Neuron (in vitro differentiated cells): ENCODE measurements around the gene SEMA5B.

Experiments used
- H2AFZ ChIP-seq: one replicate; pipeline ENCODE4 v1.6.1; 2013; ENCODE audit warnings: low read depth, mild to moderate bottlenecking, inconsistent platforms, low read length, moderate library complexity
- H3K27me3 ChIP-seq: one replicate; pipeline ENCODE4 v1.6.1; 2013; ENCODE audit warnings: low read length; ENCODE audit not compliant: insufficient read depth
- H3K36me3 ChIP-seq: one replicate; pipeline ENCODE4 v1.6.1; 2013; ENCODE audit warnings: low read length; ENCODE audit not compliant: insufficient read depth
- H3K4me1 ChIP-seq: one replicate; pipeline ENCODE4 v1.6.1; 2013; ENCODE audit warnings: low read length; ENCODE audit not compliant: insufficient read depth
- H3K4me3 ChIP-seq: 2 replicates; pipeline ENCODE4 v1.5.1; 2013; ENCODE audit warnings: mild to moderate bottlenecking, low read length, moderate library complexity
- H3K9me3 ChIP-seq: one replicate; pipeline ENCODE4 v1.6.1; 2013; ENCODE audit warnings: low read length

SEMA5B gene

GRCh38 chr3:122946185-122946584, 81.4 kb downstream of the SEMA5B start:
- Histone ChIP-seq H3K9me3 (peaks cover 6% of the 10 kb centered on the region), H3K4me3 (no peak overlapping the region), H2AFZ (no peak overlapping the region), H3K4me1 (no peaks in the 10 kb centered on the region), H3K36me3 (peaks cover 88% of the 10 kb centered on the region), H3K27me3 (no peaks in the 10 kb centered on the region)

GRCh38 chr3:122945230-122945629, 82.3 kb downstream of the SEMA5B start:
- Histone ChIP-seq H3K9me3 (peaks cover 2% of the 10 kb centered on the region), H3K4me3 (no peak overlapping the region), H3K4me1 (no peaks in the 10 kb centered on the region), H3K27me3 (no peaks in the 10 kb centered on the region), H2AFZ (no peak overlapping the region), H3K36me3 (peaks cover 90% of the 10 kb centered on the region)

GRCh38 chr3:122944671-122945161, 82.8 kb downstream of the SEMA5B start:
- Histone ChIP-seq H2AFZ (no peak overlapping the region), H3K27me3 (no peaks in the 10 kb centered on the region), H3K9me3 (no peaks in the 10 kb centered on the region), H3K36me3 (peaks cover 90% of the 10 kb centered on the region), H3K4me1 (no peaks in the 10 kb centered on the region), H3K4me3 (no peak overlapping the region)

- H3K27me3 ChIP-seq: no peaks in the 10 kb centered on the region
- H3K4me1 ChIP-seq: no peaks in the 10 kb centered on the region
- H3K4me3 ChIP-seq: no peak overlapping the region
- H2AFZ ChIP-seq: no peak overlapping the region
- peaks cover 94% of the 10 kb centered on the region for H3K36me3 ChIP-seq
- no peaks in the 10 kb centered on the region for H3K9me3 ChIP-seq
Measured at GRCh38 chr3:122943828-122944190, 83.8 kb downstream of the SEMA5B start.

- H3K9me3 ChIP-seq: no peaks in the 10 kb centered on the region
- no peaks in the 10 kb centered on the region for H3K4me1 ChIP-seq
- H2AFZ ChIP-seq: no peak overlapping the region
- H3K27me3 ChIP-seq: no peaks in the 10 kb centered on the region
- no peak overlapping the region for H3K4me3 ChIP-seq
- peaks cover 94% of the 10 kb centered on the region for H3K36me3 ChIP-seq
Measured at GRCh38 chr3:122942937-122943827, 84.4 kb downstream of the SEMA5B start.

- Histone ChIP-seq H3K4me3 (no peak overlapping the region), H3K27me3 (no peaks in the 10 kb centered on the region), H3K9me3 (no peaks in the 10 kb centered on the region), H3K36me3 (peaks cover 95% of the 10 kb centered on the region), H3K4me1 (no peaks in the 10 kb centered on the region), H2AFZ (no peak overlapping the region)
Measured at GRCh38 chr3:122942239-122942638, 85.3 kb downstream of the SEMA5B start.

GRCh38 chr3:122941228-122942206, 86.0 kb downstream of the SEMA5B start:
- no peak overlapping the region for H2AFZ ChIP-seq
- peaks cover 95% of the 10 kb centered on the region for H3K36me3 ChIP-seq
- H3K4me3 ChIP-seq: no peak overlapping the region
- no peaks in the 10 kb centered on the region for H3K4me1 ChIP-seq
- no peaks in the 10 kb centered on the region for H3K9me3 ChIP-seq
- H3K27me3 ChIP-seq: no peaks in the 10 kb centered on the region

GRCh38 chr3:122940628-122941086, 86.9 kb downstream of the SEMA5B start:
- Histone ChIP-seq H3K4me1 (no peaks in the 10 kb centered on the region), H2AFZ (no peak overlapping the region), H3K36me3 (peaks cover 94% of the 10 kb centered on the region), H3K4me3 (no peak overlapping the region), H3K27me3 (no peaks in the 10 kb centered on the region), H3K9me3 (no peaks in the 10 kb centered on the region)

GRCh38 chr3:122938783-122939425, 88.7 kb downstream of the SEMA5B start:
- Histone ChIP-seq H3K27me3 (no peaks in the 10 kb centered on the region), H2AFZ (no peak overlapping the region), H3K36me3 (peaks cover 80% of the 10 kb centered on the region), H3K4me1 (no peaks in the 10 kb centered on the region), H3K9me3 (no peaks in the 10 kb centered on the region), H3K4me3 (no peak overlapping the region)

GRCh38 chr3:122937745-122938144, 89.8 kb downstream of the SEMA5B start:
- no peak overlapping the region for H3K4me3 ChIP-seq
- H3K27me3 ChIP-seq: no peaks in the 10 kb centered on the region
- H3K9me3 ChIP-seq: no peaks in the 10 kb centered on the region
- H2AFZ ChIP-seq: no peak overlapping the region
- peaks cover 77% of the 10 kb centered on the region for H3K36me3 ChIP-seq
- no peaks in the 10 kb centered on the region for H3K4me1 ChIP-seq

- Histone ChIP-seq H3K36me3 (peaks cover 77% of the 10 kb centered on the region), H3K9me3 (no peaks in the 10 kb centered on the region), H2AFZ (no peak overlapping the region), H3K4me1 (no peaks in the 10 kb centered on the region), H3K27me3 (no peaks in the 10 kb centered on the region), H3K4me3 (no peak overlapping the region)
Measured at GRCh38 chr3:122936986-122937385, 90.6 kb downstream of the SEMA5B start.

- Histone ChIP-seq H3K4me1 (no peaks in the 10 kb centered on the region), H3K9me3 (no peaks in the 10 kb centered on the region), H2AFZ (no peak overlapping the region), H3K27me3 (no peaks in the 10 kb centered on the region), H3K4me3 (no peak overlapping the region), H3K36me3 (peaks cover 72% of the 10 kb centered on the region)
Measured at GRCh38 chr3:122936335-122936734, 91.2 kb downstream of the SEMA5B start.
